ENCODE results near the gene FBLN2. TPM values are rescaled to one million over a fixed set of nuclear protein-coding genes. Genes with fewer than 3 reads are reported as not detected.

Gene FBLN2
- polyA plus RNA-seq, 3 donors: 0.08 TPM; not detected in 2

DNA sequence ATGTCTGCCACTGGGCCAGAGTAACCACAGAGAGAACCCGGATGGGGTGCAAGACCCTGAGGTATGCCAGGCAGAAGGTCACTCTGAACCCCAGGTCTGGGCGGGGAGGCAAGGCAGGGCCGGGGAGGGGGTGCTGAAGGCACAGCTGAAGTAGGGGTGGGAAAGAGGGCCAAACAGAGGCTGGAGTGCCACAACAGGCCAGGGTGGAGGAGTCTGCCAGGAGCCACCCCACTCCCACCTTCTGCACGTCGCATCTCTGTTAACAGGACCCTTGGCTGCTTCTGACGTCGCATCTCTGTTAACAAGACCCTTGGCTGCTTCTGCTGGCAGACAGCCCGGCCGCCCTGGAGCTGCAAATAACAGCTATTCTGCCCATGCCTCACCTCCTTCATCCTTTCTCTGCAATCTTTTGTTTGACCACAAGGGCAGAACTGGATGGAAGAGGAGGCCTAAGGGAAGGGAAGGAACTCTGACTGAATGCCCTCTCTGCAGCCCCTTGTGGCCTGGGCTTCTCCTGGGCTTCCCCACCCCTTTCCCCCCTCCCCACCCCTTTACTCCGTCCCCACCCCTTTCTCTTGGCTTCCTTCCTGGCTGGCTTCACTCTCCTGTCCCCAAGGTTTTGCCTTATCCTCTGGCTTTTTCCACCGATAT is 20.6 kb upstream of the FBLN2 start:
- H3K9ac ChIP-seq (ENCODE audit: insufficient read depth, low read length, poor library complexity, severe bottlenecking): no peak overlapping the region
- no peaks in the 10 kb centered on the region for H3K79me2 ChIP-seq (ENCODE audit: insufficient read depth, low read length)
- no peak overlapping the region for H3K4me2 ChIP-seq (replicated peaks; ENCODE audit: extremely low read depth, low read length, poor library complexity, severe bottlenecking)
- H3K27ac ChIP-seq (ENCODE audit: low read depth in 1 of 2, low read length in 2 of 2): no peak overlapping the region
- H3K27me3 ChIP-seq (ENCODE audit: control insufficient read depth in 2 of 2, insufficient read depth in 2 of 2, low read length in 2 of 2): no peaks in the 10 kb centered on the region
- Mint-ChIP-seq H3K36me3 (no peaks in the 10 kb centered on the region), H3K27me3 (ENCODE audit: low read depth in 3 of 3) (peaks cover 2 to 4% (median 3%) of the 10 kb centered on the region in 3 donors), H3K27ac (peak overlapping the region in 1 of 7 donors; percentile 42), H3K4me1 (no peaks in the 10 kb centered on the region), H3K9me3 (no peaks in the 10 kb centered on the region), H3K4me3 (no peak overlapping the region)
- no peaks in the 10 kb centered on the region for H3K4me1 ChIP-seq (ENCODE audit: control insufficient read depth in 1 of 2, insufficient read depth in 2 of 2, low read length in 2 of 2)
- no peak for DNase-seq
- no peak overlapping the region for H2AFZ ChIP-seq (ENCODE audit: insufficient read depth, low read depth, low read length, poor library complexity, severe bottlenecking)
- WGBS (ENCODE audit: insufficient coverage): 88% methylated on average over 7 of the region's 11 CpGs
- no peaks in the 10 kb centered on the region for H3K36me3 ChIP-seq (replicated peaks in 1 of 2; ENCODE audit: control insufficient read depth in 1 of 2, insufficient read depth in 2 of 2, low read length in 2 of 2)
- no peaks in the 10 kb centered on the region for H4K20me1 ChIP-seq (ENCODE audit: insufficient read depth, low read length)
- TF ChIP-seq, protein P1, sequence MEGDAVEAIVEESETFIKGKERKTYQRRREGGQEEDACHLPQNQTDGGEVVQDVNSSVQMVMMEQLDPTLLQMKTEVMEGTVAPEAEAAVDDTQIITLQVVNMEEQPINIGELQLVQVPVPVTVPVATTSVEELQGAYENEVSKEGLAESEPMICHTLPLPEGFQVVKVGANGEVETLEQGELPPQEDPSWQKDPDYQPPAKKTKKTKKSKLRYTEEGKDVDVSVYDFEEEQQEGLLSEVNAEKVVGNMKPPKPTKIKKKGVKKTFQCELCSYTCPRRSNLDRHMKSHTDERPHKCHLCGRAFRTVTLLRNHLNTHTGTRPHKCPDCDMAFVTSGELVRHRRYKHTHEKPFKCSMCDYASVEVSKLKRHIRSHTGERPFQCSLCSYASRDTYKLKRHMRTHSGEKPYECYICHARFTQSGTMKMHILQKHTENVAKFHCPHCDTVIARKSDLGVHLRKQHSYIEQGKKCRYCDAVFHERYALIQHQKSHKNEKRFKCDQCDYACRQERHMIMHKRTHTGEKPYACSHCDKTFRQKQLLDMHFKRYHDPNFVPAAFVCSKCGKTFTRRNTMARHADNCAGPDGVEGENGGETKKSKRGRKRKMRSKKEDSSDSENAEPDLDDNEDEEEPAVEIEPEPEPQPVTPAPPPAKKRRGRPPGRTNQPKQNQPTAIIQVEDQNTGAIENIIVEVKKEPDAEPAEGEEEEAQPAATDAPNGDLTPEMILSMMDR (IDR thresholded peaks at IDR 0.05): no peak
- intact Hi-C loops (cut with micrococcal nuclease): no loop called here
- H3K4me3 ChIP-seq (replicated peaks in 1 of 3; ENCODE audit: low read depth in 2 of 3, low read length in 3 of 3): no peak overlapping the region
- no peaks in the 10 kb centered on the region for H3K9me3 ChIP-seq (replicated peaks in 1 of 2; ENCODE audit: control insufficient read depth in 1 of 2, insufficient read depth in 1 of 2, low read length in 2 of 2)

DNA sequence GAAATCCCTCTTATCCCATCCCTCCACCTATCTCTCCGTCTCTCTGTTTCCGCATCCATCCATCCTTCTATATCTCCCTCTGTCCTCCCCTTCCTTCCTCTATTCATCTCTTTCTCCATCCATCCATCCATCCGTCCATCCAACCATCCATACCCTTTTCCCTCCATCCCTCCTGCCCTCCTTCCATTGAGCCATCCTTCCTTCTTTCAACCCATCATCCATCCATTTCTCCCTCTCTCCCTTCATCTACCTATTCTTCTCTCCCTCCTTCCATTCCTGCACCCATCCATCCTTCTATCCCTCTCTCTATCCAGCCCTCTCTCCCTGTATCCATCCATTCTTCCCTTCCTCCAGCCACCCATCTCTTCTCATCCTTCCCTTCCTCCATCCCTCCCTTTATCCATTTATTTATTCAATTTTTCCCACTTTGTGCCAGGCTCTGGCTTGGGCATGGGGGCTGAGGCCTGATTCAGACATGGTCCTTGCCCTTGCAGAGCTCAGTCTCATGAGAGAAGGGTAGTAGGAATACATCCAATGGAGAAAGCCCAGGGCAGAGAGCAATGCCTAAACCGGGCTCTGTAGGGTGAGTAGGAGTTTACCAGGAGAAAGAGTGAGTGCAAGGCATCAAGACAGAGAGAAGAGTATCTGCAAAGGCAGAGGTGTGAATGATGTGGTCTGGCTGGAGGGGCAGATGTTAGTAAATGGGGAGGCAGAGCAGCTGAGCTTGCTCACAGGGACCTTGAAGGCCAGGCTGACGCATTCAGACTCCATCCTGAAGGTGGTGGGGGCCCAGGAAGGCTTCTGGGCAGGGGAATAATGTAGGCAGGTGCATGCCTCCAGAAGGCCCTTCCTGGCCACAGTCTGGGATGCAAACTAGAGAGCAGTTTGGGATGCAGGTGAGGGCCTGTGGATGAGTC is 19.5 kb upstream of the FBLN2 start:
- H3K36me3 ChIP-seq (replicated peaks in 1 of 2; ENCODE audit: control insufficient read depth in 1 of 2, insufficient read depth in 2 of 2, low read length in 2 of 2): no peaks in the 10 kb centered on the region
- Mint-ChIP-seq H3K9me3 (no peaks in the 10 kb centered on the region), H3K27me3 (ENCODE audit: low read depth in 3 of 3) (peaks cover 2 to 4% (median 3%) of the 10 kb centered on the region in 3 donors), H3K27ac (peak overlapping the region in 1 of 7 donors; percentile 28), H3K4me1 (no peaks in the 10 kb centered on the region), H3K4me3 (no peak overlapping the region), H3K36me3 (no peaks in the 10 kb centered on the region)
- intact Hi-C loops (cut with micrococcal nuclease): no loop called here
- no peak overlapping the region for H2AFZ ChIP-seq (ENCODE audit: insufficient read depth, low read depth, low read length, poor library complexity, severe bottlenecking)
- no peak for DNase-seq
- no peaks in the 10 kb centered on the region for H3K4me1 ChIP-seq (ENCODE audit: control insufficient read depth in 1 of 2, insufficient read depth in 2 of 2, low read length in 2 of 2)
- no peak overlapping the region for H3K27ac ChIP-seq (ENCODE audit: low read depth in 1 of 2, low read length in 2 of 2)
- H3K4me2 ChIP-seq (replicated peaks; ENCODE audit: extremely low read depth, low read length, poor library complexity, severe bottlenecking): no peak overlapping the region
- TF ChIP-seq, protein P1 (IDR thresholded peaks at IDR 0.05): no peak
- H3K4me3 ChIP-seq (replicated peaks in 1 of 3; ENCODE audit: low read depth in 2 of 3, low read length in 3 of 3): no peak overlapping the region
- no peaks in the 10 kb centered on the region for H4K20me1 ChIP-seq (ENCODE audit: insufficient read depth, low read length)
- H3K27me3 ChIP-seq (ENCODE audit: control insufficient read depth in 2 of 2, insufficient read depth in 2 of 2, low read length in 2 of 2): no peaks in the 10 kb centered on the region
- WGBS (ENCODE audit: insufficient coverage): 75% methylated on average over 5 of the region's 5 CpGs
- H3K79me2 ChIP-seq (ENCODE audit: insufficient read depth, low read length): no peaks in the 10 kb centered on the region
- no peaks in the 10 kb centered on the region for H3K9me3 ChIP-seq (replicated peaks in 1 of 2; ENCODE audit: control insufficient read depth in 1 of 2, insufficient read depth in 1 of 2, low read length in 2 of 2)
- no peak overlapping the region for H3K9ac ChIP-seq (ENCODE audit: insufficient read depth, low read length, poor library complexity, severe bottlenecking)

Measured in CD14-positive monocyte (primary cell).